ENCODE data around the gene ADAMTSL2.

The ADAMTSL2 gene

DNA sequence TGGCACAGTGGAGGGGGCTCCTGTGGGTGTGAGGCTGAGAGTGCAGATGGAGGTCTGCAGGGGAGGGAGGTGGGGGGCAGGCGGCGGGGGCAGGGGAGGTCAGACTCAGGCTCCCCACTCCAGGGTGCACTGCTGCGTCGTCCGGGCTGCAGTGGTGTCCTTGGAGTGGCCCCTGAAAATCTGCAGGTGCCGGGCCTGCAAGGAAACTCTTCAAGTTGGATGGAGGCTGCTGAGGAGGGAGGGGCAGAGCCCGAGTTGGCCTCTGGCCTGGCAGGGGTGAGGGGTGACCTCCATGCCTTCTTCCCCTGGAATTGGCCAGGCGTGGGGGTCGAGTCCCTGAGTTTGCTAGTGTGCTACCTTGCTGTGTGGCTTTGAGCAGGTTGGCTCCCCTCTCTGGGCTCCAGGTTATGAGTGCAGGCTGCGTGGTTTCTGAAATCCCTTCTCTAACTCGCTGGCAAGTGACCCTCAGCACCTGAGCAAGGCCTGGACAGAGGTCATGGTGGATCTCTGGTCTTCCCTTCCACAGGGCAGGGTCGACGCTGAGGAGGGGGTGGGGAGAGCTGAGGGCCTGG is 888 bp downstream of the ADAMTSL2 start:
- Histone ChIP-seq H3K27me3 (ENCODE audit: low read depth, low read length) (peaks cover 8% of the 10 kb centered on the region; the same call in 1 of the 2 replicates), H3K4me3 (ENCODE audit: low read length) (no peak overlapping the region), H3K36me3 (replicated peaks; ENCODE audit: low read depth, low read length) (no peaks in the 10 kb centered on the region), H4K20me1 (ENCODE audit: insufficient read depth, low read length) (no peaks in the 10 kb centered on the region), H2AFZ (ENCODE audit: low read depth, low read length) (no peak overlapping the region), H3K27ac (ENCODE audit: low read length) (no peak overlapping the region), H3K4me2 (ENCODE audit: low read length) (no peak overlapping the region), H3K9me3 (ENCODE audit: insufficient read depth, low read length) (no peaks in the 10 kb centered on the region), H3K9ac (ENCODE audit: low read length) (no peak overlapping the region), H3K4me1 (ENCODE audit: low read length) (no peaks in the 10 kb centered on the region), H3K79me2 (ENCODE audit: low read length) (no peaks in the 10 kb centered on the region)
- no peak for TF ChIP-seq EZH2phosphoT487 (IDR thresholded peaks at IDR 0.05; ENCODE audit: low read depth)
- TF ChIP-seq, protein P1, sequence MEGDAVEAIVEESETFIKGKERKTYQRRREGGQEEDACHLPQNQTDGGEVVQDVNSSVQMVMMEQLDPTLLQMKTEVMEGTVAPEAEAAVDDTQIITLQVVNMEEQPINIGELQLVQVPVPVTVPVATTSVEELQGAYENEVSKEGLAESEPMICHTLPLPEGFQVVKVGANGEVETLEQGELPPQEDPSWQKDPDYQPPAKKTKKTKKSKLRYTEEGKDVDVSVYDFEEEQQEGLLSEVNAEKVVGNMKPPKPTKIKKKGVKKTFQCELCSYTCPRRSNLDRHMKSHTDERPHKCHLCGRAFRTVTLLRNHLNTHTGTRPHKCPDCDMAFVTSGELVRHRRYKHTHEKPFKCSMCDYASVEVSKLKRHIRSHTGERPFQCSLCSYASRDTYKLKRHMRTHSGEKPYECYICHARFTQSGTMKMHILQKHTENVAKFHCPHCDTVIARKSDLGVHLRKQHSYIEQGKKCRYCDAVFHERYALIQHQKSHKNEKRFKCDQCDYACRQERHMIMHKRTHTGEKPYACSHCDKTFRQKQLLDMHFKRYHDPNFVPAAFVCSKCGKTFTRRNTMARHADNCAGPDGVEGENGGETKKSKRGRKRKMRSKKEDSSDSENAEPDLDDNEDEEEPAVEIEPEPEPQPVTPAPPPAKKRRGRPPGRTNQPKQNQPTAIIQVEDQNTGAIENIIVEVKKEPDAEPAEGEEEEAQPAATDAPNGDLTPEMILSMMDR (IDR thresholded peaks at IDR 0.05; ENCODE audit: low read depth, low read length): no peak

DNA sequence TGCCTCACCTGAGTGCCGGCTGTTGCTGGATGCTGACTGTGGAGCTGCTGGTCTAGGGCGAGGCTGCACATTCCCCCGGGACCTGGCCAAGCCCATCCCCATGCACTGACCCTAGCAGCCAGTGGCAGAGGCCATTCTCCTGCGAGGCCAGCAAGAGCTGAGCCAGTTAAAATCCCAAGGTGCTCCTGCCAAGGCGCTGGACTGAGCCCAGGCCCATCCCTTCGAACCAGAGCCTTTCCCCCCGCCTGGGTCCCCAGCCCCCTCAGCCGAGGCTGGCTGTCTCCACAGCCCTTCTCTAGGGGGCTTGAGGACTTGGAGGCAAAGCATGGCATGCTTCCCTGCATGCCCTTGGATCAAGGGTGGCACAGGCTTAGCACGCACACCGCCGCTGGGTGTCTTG is 1.6 kb downstream of the ADAMTSL2 start:
- no peaks in the 10 kb centered on the region for H3K9me3 ChIP-seq (ENCODE audit: insufficient read depth, low read length)
- no peaks in the 10 kb centered on the region for H3K36me3 ChIP-seq (replicated peaks; ENCODE audit: low read depth, low read length)
- H3K9ac ChIP-seq (ENCODE audit: low read length): no peak overlapping the region
- no peaks in the 10 kb centered on the region for H4K20me1 ChIP-seq (ENCODE audit: insufficient read depth, low read length)
- no peak overlapping the region for H2AFZ ChIP-seq (ENCODE audit: low read depth, low read length)
- H3K4me2 ChIP-seq (ENCODE audit: low read length): no peak overlapping the region
- 0 out of 2 replicates have a peak, but pooled peaks cover 1% of the 10 kb centered on the region for H3K27me3 ChIP-seq (ENCODE audit: low read depth, low read length)
- TF ChIP-seq EZH2phosphoT487 (IDR thresholded peaks at IDR 0.05; ENCODE audit: low read depth): no peak
- TF ChIP-seq, protein P1 (IDR thresholded peaks at IDR 0.05; ENCODE audit: low read depth, low read length): no peak
- no peaks in the 10 kb centered on the region for H3K4me1 ChIP-seq (ENCODE audit: low read length)
- H3K27ac ChIP-seq (ENCODE audit: low read length): no peak overlapping the region
- H3K4me3 ChIP-seq (ENCODE audit: low read length): no peak overlapping the region
- no peaks in the 10 kb centered on the region for H3K79me2 ChIP-seq (ENCODE audit: low read length)

DNA sequence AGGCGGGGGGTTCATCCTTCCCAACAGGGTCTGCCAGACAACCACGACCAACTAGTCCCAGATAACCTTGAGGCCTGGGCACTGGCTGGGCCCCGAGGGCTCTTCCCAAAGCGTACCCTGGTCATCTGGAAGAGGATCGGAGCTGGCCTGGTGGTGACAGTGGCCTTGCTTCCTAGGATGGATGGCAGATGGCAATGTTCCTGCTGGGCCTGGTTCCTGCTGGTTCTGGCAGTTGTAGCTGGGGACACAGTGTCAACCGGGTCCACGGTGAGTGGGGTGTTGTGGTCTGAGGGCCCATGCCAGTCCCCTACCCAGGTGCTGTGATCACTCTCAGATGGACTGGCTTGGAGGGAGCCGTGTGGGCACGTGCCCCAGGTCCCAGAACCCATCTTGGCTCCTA is 2.0 kb downstream of the ADAMTSL2 start:
- Histone ChIP-seq H2AFZ (ENCODE audit: low read depth, low read length) (no peak overlapping the region), H3K9ac (ENCODE audit: low read length) (no peak overlapping the region), H3K9me3 (ENCODE audit: insufficient read depth, low read length) (no peaks in the 10 kb centered on the region), H3K79me2 (ENCODE audit: low read length) (no peaks in the 10 kb centered on the region), H3K4me3 (ENCODE audit: low read length) (no peak overlapping the region), H3K36me3 (replicated peaks; ENCODE audit: low read depth, low read length) (no peaks in the 10 kb centered on the region), H3K27ac (ENCODE audit: low read length) (no peak overlapping the region), H3K4me2 (ENCODE audit: low read length) (no peak overlapping the region), H3K4me1 (ENCODE audit: low read length) (no peaks in the 10 kb centered on the region), H4K20me1 (ENCODE audit: insufficient read depth, low read length) (no peaks in the 10 kb centered on the region), H3K27me3 (ENCODE audit: low read depth, low read length) (no peaks in the 10 kb centered on the region)
- TF ChIP-seq, protein P1 (IDR thresholded peaks at IDR 0.05; ENCODE audit: low read depth, low read length): no peak
- TF ChIP-seq EZH2phosphoT487 (IDR thresholded peaks at IDR 0.05; ENCODE audit: low read depth): no peak

DNA sequence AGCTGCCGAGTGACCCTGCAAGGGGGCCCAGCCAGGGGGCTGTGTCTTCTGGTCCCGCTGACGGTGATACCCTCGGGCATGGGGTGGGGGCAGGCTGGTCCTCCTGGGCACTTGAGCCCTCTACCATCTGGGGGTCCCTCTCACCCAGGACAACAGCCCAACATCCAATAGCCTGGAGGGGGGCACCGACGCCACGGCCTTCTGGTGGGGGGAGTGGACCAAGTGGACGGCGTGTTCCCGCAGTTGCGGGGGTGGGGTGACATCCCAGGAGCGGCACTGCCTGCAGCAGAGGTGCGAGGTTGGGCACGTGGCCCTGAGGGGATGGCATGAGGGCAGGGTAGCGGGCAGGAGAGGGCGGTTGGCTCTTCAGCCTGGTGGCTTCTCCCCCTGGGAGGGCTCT is 2.8 kb downstream of the ADAMTSL2 start:
- no peak overlapping the region for H3K9ac ChIP-seq (ENCODE audit: low read length)
- H4K20me1 ChIP-seq (ENCODE audit: insufficient read depth, low read length): no peaks in the 10 kb centered on the region
- no peaks in the 10 kb centered on the region for H3K36me3 ChIP-seq (replicated peaks; ENCODE audit: low read depth, low read length)
- no peaks in the 10 kb centered on the region for H3K27me3 ChIP-seq (ENCODE audit: low read depth, low read length)
- H3K4me1 ChIP-seq (ENCODE audit: low read length): no peaks in the 10 kb centered on the region
- no peak overlapping the region for H3K4me2 ChIP-seq (ENCODE audit: low read length)
- no peak overlapping the region for H2AFZ ChIP-seq (ENCODE audit: low read depth, low read length)
- no peaks in the 10 kb centered on the region for H3K9me3 ChIP-seq (ENCODE audit: insufficient read depth, low read length)
- no peaks in the 10 kb centered on the region for H3K79me2 ChIP-seq (ENCODE audit: low read length)
- TF ChIP-seq, protein P1 (IDR thresholded peaks at IDR 0.05; ENCODE audit: low read depth, low read length): no peak
- TF ChIP-seq EZH2phosphoT487 (IDR thresholded peaks at IDR 0.05; ENCODE audit: low read depth): no peak
- no peak overlapping the region for H3K27ac ChIP-seq (ENCODE audit: low read length)
- H3K4me3 ChIP-seq (ENCODE audit: low read length): no peak overlapping the region
